GM12878 (cell line): ENCODE results near the gene SFI1. TPM values are rescaled to one million over a fixed set of nuclear protein-coding genes. Genes with fewer than 3 reads are reported as not detected.

Experiments
- ATAC-seq: fragments of 200-7000 bp; cut with Tn5 transposase; 3 replicates; pipeline ENCODE4 v1.9.1; 2020; ENCODE audit warnings: mild to moderate bottlenecking, moderate library complexity
- BruUV-seq: library from RNA; stranded (reverse); fragments of 400-500 nt; replicated peaks from 2 replicates; lab custom pipeline; 2021; lab: Mats Ljungman, UMichigan
- CTCF ChIA-PET: fragments of 300-600 bp; sonication (Branson Sonifier 250); formaldehyde crosslinking; extraction: SDS; loops from one replicate; lab custom pipeline; 2021; ENCODE audit warnings: inconsistent platforms; lab: Yijun Ruan, JAX
- POLR2A ChIA-PET: fragments of 350-600 bp; formaldehyde crosslinking; extraction: SDS; loops from one replicate; lab custom pipeline; 2021; ENCODE audit warnings: inconsistent platforms; lab: Charles Lee
- RAD21 ChIA-PET: fragments of 300-600 bp; sonication (Branson Sonifier 250); formaldehyde crosslinking; loops from one replicate; lab custom pipeline; 2023; ENCODE audit warnings: antibody characterized with exemption; ENCODE audit not compliant: unreplicated experiment; lab: Charles Lee
- SMC1A ChIA-PET: fragments of 300-600 bp; sonication (Branson Sonifier 250); formaldehyde crosslinking; loops from one replicate; lab custom pipeline; 2023; ENCODE audit not compliant: unreplicated experiment, uncharacterized antibody; lab: Charles Lee
- DNase-seq: peaks from one replicate; pipeline ENCODE4 v3.0.0-alpha.2; 2011; ENCODE audit warnings: low read depth, low spot score
- FAIRE-seq: peaks from 3 replicates; lab custom pipeline; 2011; peaks lifted over from hg19 to GRCh38; lab: Jason Lieb, UNC
- H2AFZ ChIP-seq: 2 replicates; pipeline ENCODE4 v1.6.0; 2011; ENCODE audit warnings: low read depth, low read length, control low read depth; ENCODE audit not compliant: control insufficient read depth
- H3K27ac ChIP-seq: 2 replicates; pipeline ENCODE4 v1.5.1; 2011; ENCODE audit warnings: control low read depth; ENCODE audit not compliant: control insufficient read depth, insufficient read depth
- H3K27me3 ChIP-seq, 2 experiments: replicated peaks in 1 of 2; 2 replicates each; pipeline versions ENCODE4 v1.6.0 to v1.6.1; 2011; ENCODE audit warnings: low read length in 1 of 2; ENCODE audit not compliant: control insufficient read depth in 2 of 2, insufficient read depth in 2 of 2
- H3K36me3 ChIP-seq, 2 experiments: 2 replicates each; pipeline ENCODE4 v1.5.1; 2011; ENCODE audit warnings: low read length in 1 of 2; ENCODE audit not compliant: control insufficient read depth in 2 of 2, insufficient read depth in 2 of 2
- H3K4me1 ChIP-seq: 2 replicates; pipeline ENCODE4 v1.6.1; 2011; ENCODE audit warnings: mild to moderate bottlenecking, low read length, moderate library complexity, mixed read lengths; ENCODE audit not compliant: control insufficient read depth, insufficient read depth
- H3K4me2 ChIP-seq: 2 replicates; pipeline ENCODE4 v1.6.0; 2011; ENCODE audit warnings: control low read depth; ENCODE audit not compliant: control insufficient read depth, insufficient read depth
- H3K4me3 ChIP-seq: fragments of 200-600 bp; sonication (generic); 2 replicates; pipeline ENCODE4 v1.5.1; 2016
- H3K79me2 ChIP-seq: 2 replicates; pipeline ENCODE4 v1.6.0; 2011; ENCODE audit warnings: low read length; ENCODE audit not compliant: control insufficient read depth, insufficient read depth
- H3K9ac ChIP-seq: 2 replicates; pipeline ENCODE4 v1.8.0; 2011; ENCODE audit warnings: low read length, control low read depth, mixed read lengths; ENCODE audit not compliant: control insufficient read depth, insufficient read depth
- H3K9me3 ChIP-seq: replicated peaks from 3 replicates; pipeline ENCODE4 v1.5.1; 2011; ENCODE audit warnings: mild to moderate bottlenecking, low read length; ENCODE audit not compliant: control insufficient read depth, insufficient read depth
- H4K20me1 ChIP-seq: 2 replicates; pipeline ENCODE4 v1.6.0; 2011; ENCODE audit not compliant: control insufficient read depth, insufficient read depth
- CBX5 ChIP-seq: sonication (generic); IDR thresholded peaks from 2 replicates; pipeline ENCODE4 v1.6.1; 2016; ENCODE audit warnings: low read depth, moderate library complexity, mild to moderate bottlenecking, inconsistent platforms
- E2F4 ChIP-seq: IDR thresholded peaks from 2 replicates; pipeline ENCODE4 v1.6.1; 2012; ENCODE audit warnings: low read depth, low read length, improper control_type of control experiment
- FOXM1 ChIP-seq: IDR thresholded peaks from 2 replicates; pipeline ENCODE4 v1.6.1; 2012; ENCODE audit warnings: low read depth, mild to moderate bottlenecking, inconsistent platforms, low read length, moderate library complexity
- HSF1 ChIP-seq: fragments of 150-350 bp; IDR thresholded peaks from 2 replicates; pipeline ENCODE4 v1.6.1; 2014; ENCODE audit warnings: mild to moderate bottlenecking, low read depth, low read length
- MTA2 ChIP-seq: fragments of 450-650 bp; IDR thresholded peaks from 2 replicates; pipeline ENCODE4 v1.6.1; 2016; ENCODE audit warnings: low read depth, mild to moderate bottlenecking, moderate library complexity
- MXI1 ChIP-seq: fragments of 150-350 bp; IDR thresholded peaks from 2 replicates; pipeline ENCODE4 v1.6.1; 2011; ENCODE audit warnings: low read depth, mild to moderate bottlenecking, inconsistent platforms, low read length, improper control_type of control experiment
- POLR2AphosphoS2 ChIP-seq: IDR thresholded peaks from 2 replicates; pipeline ENCODE4 v1.6.1; 2011; ENCODE audit warnings: low read depth, mild to moderate bottlenecking, low read length, improper control_type of control experiment, moderate library complexity
- POLR2AphosphoS5 ChIP-seq: IDR thresholded peaks from 2 replicates; pipeline ENCODE4 v1.6.1; 2011; ENCODE audit warnings: mild to moderate bottlenecking, low read length, inconsistent platforms
- RAD51 ChIP-seq: fragments of 450-650 bp; IDR thresholded peaks from 2 replicates; pipeline ENCODE4 v1.6.1; 2016; ENCODE audit warnings: moderate library complexity, mild to moderate bottlenecking, inconsistent platforms
- RFX5 ChIP-seq: IDR thresholded peaks from 2 replicates; pipeline ENCODE4 v1.6.1; 2011; ENCODE audit warnings: low read depth, low read length, improper control_type of control experiment
- SP1 ChIP-seq: IDR thresholded peaks from one replicate; pipeline ENCODE4 v1.6.1; 2011; ENCODE audit warnings: low read depth, low read length
- SPI1 ChIP-seq: IDR thresholded peaks from 2 replicates; pipeline ENCODE4 v1.6.1; 2011; ENCODE audit warnings: low read depth, mild to moderate bottlenecking, low read length, moderate library complexity, borderline replicate concordance; ENCODE audit not compliant: insufficient read depth
- STAT1 ChIP-seq: fragments of 450-650 bp; conservative IDR thresholded peaks from 2 replicates; pipeline ENCODE4 v1.6.1; 2014; ENCODE audit warnings: antibody characterized with exemption, mild to moderate bottlenecking
- USF1 ChIP-seq: IDR thresholded peaks from 2 replicates; pipeline ENCODE4 v1.6.1; 2011; ENCODE audit warnings: borderline replicate concordance, low read depth, mild to moderate bottlenecking, moderate library complexity, mixed read lengths, low read length; ENCODE audit not compliant: insufficient read depth; ENCODE audit errors: extremely low read length
- ZNF274 ChIP-seq: IDR thresholded peaks from one replicate; pipeline ENCODE4 v1.8.0; 2011; ENCODE audit not compliant: insufficient read length, insufficient read depth
- ZNF592 ChIP-seq: fragments of 450-650 bp; IDR thresholded peaks from 2 replicates; pipeline ENCODE4 v1.6.1; 2017; ENCODE audit warnings: mild to moderate bottlenecking, moderate library complexity
- ZZZ3 ChIP-seq: IDR thresholded peaks from 2 replicates; pipeline ENCODE4 v1.6.1; 2011; ENCODE audit warnings: low read depth; ENCODE audit not compliant: control insufficient read depth, insufficient read length
- WGBS: methylation state at CpG from one replicate; pipeline ENCODE4 v1.1.6; 2016; ENCODE audit warnings: low lambda C conversion rate; ENCODE audit not compliant: insufficient replicate concordance, insufficient coverage; ENCODE audit errors: missing lambda C conversion rate; 5-methylcytosine and 5-hydroxymethylcytosine counted together
- in situ Hi-C: fragments of 300-500 bp; cut with MboI; formaldehyde crosslinking; loops from 9 replicates; pipeline ENCODE4 v1.14.3; 2018; ENCODE audit warnings: mixed read lengths
- intact Hi-C: fragments of 100-400 bp; cut with micrococcal nuclease; formaldehyde crosslinking; loops from one replicate; pipeline ENCODE4 v1.14.2; 2022; ENCODE audit not compliant: unreplicated experiment
- polyA plus RNA-seq, 11 experiments: library from polyadenylated mRNA; depleted of rRNA in 4 of 11; unstranded in 6 of 11; stranded (reverse) in 5 of 11; fragments of >200 nt; fragmentation: Nextera tagmentation in 4 of 11; fragmentation: Illumina TruSeq in 1 of 11; extraction: Ambion mirVana in 4 of 11; extraction: Trizol in 1 of 11; gene quantifications; 1 replicate in 1 of 11; 2 replicates in 10 of 11; pipeline versions ENCODE4 v1.2.1 to v1.2.3, GENCODE V29; 2011 to 2016; ENCODE audit warnings: inconsistent platforms in 2 of 11, missing spikeins in 2 of 11, low read depth in 1 of 11
- total RNA-seq, 4 experiments: library from RNA; depleted of rRNA in 3 of 4; stranded (reverse); fragments of >200 nt in 3 of 4; fragmentation: Illumina TruSeq in 1 of 4; extraction: Trizol in 1 of 4; gene quantifications; 2 replicates each; pipeline versions ENCODE4 v1.2.1 to v1.2.3, GENCODE V29; 2013 to 2021

Gene SFI1
- total and polyA plus RNA-seq, 10 of the 15 experiments (the other 5 are each of a cell fraction or from before 2014, with no cell fraction given) = 6.3 to 70.1 (median 30.4) TPM

GRCh38 chr22:31461699-31462098 is 34.6 kb upstream of the SFI1 start:
- Histone ChIP-seq H3K79me2 (no peaks in the 10 kb centered on the region), H3K9me3 (no peaks in the 10 kb centered on the region), H3K4me3 (no peak overlapping the region), H3K36me3 (peaks cover 3 to 47% of the 10 kb centered on the region in 2 experiments), H4K20me1 (no peaks in the 10 kb centered on the region; the same call in 1 of the 2 replicates), H2AFZ (no peak overlapping the region), H3K4me1 (no peaks in the 10 kb centered on the region), H3K4me2 (no peak overlapping the region), H3K27ac (no peak overlapping the region), H3K9ac (no peak overlapping the region), H3K27me3 (no peaks in the 10 kb centered on the region)
- CTCF ChIA-PET = no interaction called here
- no TSS peak for BruUV-seq
- no peak for DNase-seq
- SMC1A ChIA-PET = interaction anchor here (1.2 kb wide), 1 partner anchor 32 kb away, joined by 4 read pairs; no protein-coding TSS in a partner anchor
- WGBS = 90% methylated on average over 3 of the region's 3 CpGs
- TF ChIP-seq ZNF274 = no peak
- TF ChIP-seq ZNF592 = no peak
- TF ChIP-seq FOXM1 = no peak
- TF ChIP-seq ZZZ3 = no peak
- no peak for TF ChIP-seq RAD51
- no peak for TF ChIP-seq SPI1
- no peak for TF ChIP-seq MTA2
- TF ChIP-seq MXI1 = no peak
- no peak for TF ChIP-seq RFX5
- TF ChIP-seq STAT1 = no peak
- no peak for TF ChIP-seq CBX5
- no peak for TF ChIP-seq POLR2AphosphoS2
- TF ChIP-seq E2F4 = no peak
- no peak for TF ChIP-seq USF1
- TF ChIP-seq POLR2AphosphoS5 = no peak
- no peak for TF ChIP-seq SP1
- no peak for TF ChIP-seq HSF1
- POLR2A ChIA-PET = no interaction called here
- no peak for FAIRE-seq
- ATAC-seq = no peak
- RAD21 ChIA-PET = no interaction called here
- in situ Hi-C loops = no loop called here
- intact Hi-C loops = no loop called here
